CD4-positive, alpha-beta T cell treated with Interleukin-4 for 1 hour (primary cell): ENCODE measurements around the gene STRADA.
A peak's percentile ranks its signal among the peaks of the same experiment; 100 is the strongest.

Experiments
- DNase-seq, 2 donors: peaks; one replicate each; pipeline ENCODE4 v3.0.0-alpha.2; 2020 to 2022

Gene STRADA

GRCh38 chr17:63682441-63682840 lies 59.2 kb downstream of the STRADA start:
- DNase-seq: no peak

DNA sequence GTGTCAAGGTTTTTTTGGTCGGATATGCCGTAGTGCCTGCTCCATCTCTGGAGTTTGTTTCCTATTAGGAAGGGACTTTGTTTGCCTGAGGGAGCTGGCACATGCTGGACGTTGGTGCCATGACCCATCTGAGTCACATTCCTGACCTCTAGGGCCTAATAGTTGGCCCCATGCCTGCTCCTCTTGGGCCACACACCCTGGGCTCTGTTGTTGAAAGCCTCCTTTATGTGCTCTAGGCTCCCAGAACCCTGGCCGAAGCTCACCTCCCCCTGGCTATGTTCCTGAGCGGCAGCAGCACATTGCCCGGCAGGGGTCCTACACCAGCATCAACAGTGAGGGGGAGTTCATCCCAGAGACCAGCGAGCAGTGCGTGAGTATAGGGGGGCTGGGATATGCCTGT lies 60.1 kb downstream of the STRADA start:
- no peak for DNase-seq

DNA sequence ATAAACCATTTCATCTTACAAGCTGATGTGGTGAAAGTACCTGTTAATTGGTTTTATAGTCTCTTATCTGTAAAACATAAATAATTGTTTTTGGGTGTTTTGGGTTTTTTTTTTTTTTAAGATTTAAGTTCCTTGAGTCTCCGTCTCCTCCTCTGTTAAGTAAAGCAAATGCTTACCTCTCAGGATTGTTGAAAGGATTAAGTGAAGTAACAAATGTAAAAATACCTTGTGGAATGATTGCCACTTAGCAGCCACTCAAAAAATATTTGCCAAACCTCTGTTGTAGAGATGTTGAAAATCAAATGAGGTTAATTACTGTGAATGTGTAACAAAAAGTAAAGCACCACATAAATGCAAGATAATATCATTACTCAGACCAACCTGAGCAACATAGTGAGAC lies 60.9 kb downstream of the STRADA start:
- no peak for DNase-seq

DNA sequence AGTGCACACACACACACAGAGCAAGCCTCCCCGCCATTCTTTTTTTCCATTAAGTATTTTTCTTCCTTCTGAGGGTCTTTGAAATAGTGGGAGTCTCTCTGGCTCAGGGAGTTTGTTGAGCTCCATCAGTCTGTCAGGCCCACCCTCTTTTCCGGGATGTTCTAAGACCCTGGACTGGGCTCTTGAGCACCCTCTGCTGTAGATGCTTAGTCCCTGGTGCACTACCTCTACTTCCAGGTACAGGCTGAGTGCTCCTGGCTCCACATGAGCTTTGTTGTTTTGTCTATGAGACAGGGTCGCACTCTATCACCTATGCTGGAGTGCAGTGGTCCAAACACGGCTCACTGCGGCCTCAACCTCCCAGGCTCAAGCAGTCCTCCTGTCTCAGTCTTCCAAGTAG lies 62.4 kb downstream of the STRADA start:
- no peak for DNase-seq

DNA sequence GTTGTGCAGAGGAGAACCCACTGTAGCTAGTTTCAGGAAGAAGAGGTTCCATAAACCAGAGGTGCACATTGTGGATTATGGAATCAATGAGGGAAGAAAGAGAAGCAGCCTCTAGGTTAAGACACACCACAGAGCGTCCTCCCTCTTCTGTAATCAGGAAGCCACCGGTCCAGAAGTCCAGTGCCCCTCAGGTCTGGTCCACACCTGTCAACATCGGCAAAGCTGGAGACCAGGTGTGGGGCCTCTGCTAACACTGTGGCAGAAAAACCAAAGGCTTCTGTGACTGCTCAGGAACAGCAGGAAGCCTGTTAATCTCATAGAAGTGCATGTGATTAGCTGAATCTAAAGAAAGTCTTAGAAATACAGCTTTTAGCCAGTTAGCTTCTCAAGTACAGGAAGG lies 65.0 kb downstream of the STRADA start:
- no peak for DNase-seq

DNA sequence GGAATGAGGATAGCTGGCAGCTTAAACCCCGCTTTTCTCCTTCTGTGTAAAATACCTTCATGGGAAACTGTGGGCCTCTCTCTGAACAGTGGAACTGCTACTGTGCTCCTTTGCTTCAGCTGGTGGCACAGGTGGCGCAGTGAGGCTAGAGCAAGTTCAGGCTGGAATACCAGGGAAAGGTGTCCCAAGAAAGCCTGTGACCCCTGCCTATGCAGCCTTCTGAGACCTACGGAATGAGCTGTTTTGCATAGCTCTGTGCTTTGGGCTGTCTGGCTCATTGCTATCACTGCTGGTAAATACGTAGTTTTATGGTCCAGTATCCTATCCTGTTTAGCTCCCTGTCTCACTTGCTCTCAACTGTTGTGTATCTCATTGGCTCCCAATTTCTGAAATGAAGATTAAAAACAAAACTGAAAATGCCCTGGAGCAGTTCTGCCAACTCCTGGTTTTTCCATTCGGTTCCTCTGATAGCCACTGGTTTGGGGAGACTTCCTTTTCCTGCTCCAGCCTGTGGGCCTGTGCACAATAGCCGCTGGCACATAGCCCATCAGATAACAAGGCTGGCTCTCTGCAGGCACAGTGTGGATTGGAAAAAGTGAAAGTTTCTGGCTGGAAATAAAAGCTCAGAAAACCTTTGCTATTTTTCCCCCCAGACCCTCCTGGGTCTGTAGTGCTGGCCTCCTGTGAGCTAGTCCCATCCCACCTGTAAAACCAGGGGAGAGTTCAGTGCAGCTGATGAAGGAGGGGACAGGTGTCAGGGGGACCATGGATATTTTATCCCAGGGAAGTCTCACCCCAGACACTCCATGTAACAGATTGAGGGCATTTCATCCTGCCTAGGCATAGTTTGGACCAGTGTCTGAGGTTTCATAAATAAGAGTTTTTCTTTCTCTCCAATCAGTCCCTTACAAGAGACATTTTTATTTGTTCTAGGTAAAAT lies 65.7 kb downstream of the STRADA start:
- DNase-seq: no peak

DNA sequence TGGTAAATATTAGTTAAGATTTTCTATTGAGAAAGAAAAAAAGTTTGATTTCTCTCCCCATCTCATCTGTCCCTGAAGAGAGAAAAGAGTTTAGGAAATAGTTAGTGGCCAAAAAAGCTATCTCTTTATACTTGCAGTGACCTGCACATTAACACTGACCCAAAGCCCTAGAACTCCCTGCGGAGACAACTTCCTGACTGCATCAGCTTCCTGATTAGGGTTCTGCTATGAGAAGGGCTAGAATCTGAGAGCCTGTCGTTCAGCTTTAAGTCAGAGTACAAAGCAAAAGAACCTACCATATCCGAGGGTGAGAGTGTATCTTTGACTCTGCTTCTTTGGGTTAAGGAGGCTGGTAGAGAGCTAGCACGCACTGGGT lies 66.4 kb downstream of the STRADA start:
- DNase-seq: no peak

DNA sequence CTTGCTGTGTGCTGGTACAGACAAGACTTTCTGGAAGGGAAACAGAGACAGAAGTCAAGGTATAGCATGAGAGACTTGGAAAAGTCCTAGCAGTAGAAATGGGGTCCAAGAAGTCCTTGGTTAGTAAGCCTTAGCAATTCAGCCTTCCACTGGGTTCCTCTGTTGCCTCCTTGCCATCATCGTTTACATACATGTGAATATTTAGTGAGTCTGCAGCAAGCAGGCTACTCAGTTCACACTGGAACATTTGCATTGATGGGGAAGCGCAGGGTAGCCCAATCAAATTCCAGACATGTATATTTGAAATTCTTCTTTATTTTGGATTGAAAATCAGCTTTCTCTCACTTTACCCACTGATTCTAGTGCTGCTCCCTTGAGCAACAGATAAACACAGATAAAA lies 68.7 kb downstream of the STRADA start:
- DNase-seq: no peak

DNA sequence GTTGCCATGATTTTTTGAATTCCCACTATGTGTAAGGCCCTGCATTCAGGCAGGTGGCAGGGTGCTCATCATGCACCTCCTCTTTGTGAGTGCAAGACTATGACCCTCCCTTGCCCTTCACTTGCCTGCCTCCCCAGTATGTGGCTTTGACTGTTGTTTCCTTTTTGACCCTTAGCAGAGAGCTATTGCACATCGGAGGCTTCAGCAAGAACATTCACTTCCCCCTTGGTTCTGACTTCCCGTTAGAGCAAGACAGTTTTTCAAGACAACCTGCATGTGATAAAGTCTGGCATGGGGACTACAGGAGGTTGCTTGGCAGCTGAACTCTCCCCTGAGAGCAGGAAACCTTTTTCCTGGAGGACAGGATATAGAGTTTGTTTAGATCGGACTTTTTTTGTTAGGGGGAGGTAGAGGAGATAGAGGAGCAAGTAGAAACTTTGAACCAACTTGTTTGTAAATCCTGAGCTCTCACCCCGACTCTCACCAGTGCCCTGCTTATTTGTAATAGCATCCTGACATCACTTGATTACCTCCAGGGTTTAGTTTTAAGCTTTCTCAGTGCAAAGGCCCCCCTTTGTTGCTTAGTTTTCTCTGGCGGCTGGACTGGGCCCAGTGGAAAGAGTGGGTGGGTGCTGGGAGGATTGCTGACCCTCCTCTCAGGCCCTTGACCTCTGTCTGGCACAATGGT lies 75.9 kb downstream of the STRADA start:
- peak in 1 of 2 donors; percentile 38 for DNase-seq

DNA sequence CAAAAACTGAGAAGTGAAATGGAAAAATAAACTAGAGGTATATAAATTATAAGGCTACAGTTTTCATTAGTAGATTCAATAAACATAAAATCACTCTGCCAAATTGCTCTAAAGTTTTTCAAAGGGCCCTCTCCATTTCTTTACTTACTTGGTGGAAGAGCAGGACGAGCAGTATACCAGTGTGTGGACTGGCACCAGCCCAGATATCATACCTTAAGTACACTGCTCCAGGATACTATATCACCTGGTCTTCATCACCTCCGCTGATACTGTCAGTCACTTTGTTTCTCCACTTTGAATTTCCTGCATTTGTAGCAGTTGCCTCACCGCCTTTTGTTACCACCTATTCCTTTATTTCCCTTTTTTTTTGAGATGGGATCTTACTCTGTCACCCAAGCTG lies 81.7 kb downstream of the STRADA start:
- no peak for DNase-seq

DNA sequence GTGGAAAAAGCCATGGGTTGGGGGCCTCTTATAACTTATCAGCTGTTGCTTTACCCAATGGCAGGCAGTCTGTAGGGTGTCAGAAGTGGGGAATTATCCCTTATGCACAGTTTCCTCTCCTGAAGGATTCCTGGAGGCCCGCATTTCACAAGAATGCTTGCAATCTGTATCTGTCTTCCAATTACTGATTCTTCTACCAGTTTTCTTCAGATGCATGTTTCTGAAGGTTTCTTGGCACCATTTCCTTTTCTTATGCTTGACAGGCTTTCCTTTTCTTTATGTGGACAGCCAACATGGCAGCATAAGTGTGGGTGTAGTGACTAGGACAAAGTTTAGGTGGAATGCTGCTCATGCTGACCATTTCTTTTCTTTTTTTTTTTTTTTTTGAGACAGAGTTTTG lies 83.2 kb downstream of the STRADA start:
- DNase-seq: no peak

GRCh38 chr17:63657786-63658185 lies 83.8 kb downstream of the STRADA start:
- no peak for DNase-seq

DNA sequence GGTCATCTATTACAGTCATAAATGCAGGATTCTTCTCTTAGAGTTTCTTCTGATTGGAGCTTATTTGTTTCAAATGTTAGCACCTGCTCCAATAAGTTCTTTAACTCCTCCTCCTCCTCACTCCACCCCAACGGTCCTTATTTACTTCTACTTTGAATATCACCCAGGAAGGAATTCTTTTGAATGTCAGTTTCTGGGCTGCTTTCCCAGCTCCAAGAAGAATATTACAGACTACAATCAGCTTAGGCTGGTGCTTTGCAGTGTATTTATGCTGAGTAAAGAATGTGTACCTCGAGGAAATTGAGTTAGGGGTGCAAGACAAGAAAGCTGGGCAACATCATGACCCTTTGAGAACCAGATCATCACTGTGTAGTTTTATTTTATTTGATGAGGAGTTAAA lies 88.5 kb downstream of the STRADA start:
- DNase-seq: no peak
